HG03469 (cell line): ENCODE measurements around the gene RALGPS1.

ENCODE experiments used
- ATAC-seq: cut with Tn5 transposase; IDR thresholded peaks from one replicate; pipeline ENCODE4 v1.9.1; 2021; ENCODE audit warnings: mild to moderate bottlenecking, moderate library complexity, moderate number of reproducible peaks; ENCODE audit not compliant: unreplicated experiment

Gene RALGPS1

GRCh38 chr9:127049581-127049980 is 135.0 kb downstream of the RALGPS1 start:
- ATAC-seq: no peak

- ATAC-seq: no peak
Measured at GRCh38 chr9:127050152-127050551, 135.6 kb downstream of the RALGPS1 start.

- no peak for ATAC-seq
Measured at GRCh38 chr9:127050591-127051001, 136.0 kb downstream of the RALGPS1 start.

DNA sequence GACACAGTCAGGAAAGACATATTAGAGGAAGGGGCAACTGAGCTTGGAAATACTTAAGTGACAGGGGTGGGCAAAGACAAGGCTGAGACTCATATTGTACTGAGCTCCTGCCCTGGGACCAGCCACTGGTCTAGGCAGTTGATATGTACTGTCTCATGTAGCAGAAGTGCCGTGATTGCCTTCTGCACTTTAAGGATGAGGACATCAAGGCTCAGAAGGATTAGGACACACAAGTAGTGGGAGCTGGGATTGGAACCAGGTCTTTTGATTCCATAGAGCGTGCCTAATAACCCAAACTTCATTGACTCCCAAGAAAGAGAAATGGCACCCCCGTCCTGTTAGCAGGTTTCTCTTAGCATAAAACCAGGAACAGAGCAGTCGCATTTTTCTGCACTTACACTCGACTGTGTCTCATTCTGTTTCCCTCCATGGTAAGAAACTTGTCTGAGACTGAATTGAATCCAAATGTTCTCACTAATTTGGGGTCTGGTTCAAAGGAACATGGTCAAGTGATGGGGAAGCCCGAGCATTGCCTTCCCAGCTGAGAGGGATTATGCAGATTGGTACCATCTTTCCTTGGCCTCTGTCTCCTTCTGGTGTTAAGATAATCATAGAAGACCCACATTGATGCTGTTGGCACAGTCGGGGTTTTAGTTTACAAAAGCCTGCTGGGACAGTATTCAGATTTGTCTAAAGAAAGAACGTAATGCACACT is 137.5 kb downstream of the RALGPS1 start:
- no peak for ATAC-seq

DNA sequence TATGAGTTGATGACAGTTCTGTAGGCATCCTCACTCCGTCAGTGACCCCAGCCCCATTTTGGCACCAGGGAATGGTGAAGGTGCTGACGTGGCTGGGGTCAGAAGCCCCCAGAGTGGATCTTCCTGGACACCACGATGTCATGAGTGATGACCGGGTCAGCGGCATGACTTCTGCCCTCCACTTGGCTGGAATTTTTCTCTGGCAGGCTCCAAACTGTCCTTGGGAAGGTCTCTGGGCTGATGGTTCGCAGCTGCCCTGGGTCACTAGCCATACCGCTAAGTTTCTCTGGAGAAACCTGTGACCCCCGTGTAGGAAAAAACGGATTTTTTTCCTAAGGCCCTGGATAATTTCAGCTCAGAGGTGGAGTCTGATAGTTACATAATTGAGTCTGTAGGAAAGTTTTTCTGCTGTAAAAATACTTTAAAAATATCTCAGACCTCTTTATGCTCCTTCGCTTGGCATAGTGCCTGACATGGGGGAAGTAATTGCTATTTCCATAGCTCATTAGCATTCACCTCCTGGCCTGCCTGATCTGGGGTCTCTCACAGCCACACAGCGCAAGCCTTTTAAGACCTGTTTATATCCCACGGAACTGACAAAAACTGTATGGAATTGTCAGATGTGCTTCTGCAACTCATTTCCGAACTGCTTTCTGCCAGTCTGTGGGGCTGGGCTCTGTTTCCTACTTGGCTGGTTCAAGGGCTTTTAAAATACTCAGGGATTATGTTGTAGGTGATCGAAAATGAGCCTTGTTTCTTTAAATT is 138.7 kb downstream of the RALGPS1 start:
- ATAC-seq: no peak

DNA sequence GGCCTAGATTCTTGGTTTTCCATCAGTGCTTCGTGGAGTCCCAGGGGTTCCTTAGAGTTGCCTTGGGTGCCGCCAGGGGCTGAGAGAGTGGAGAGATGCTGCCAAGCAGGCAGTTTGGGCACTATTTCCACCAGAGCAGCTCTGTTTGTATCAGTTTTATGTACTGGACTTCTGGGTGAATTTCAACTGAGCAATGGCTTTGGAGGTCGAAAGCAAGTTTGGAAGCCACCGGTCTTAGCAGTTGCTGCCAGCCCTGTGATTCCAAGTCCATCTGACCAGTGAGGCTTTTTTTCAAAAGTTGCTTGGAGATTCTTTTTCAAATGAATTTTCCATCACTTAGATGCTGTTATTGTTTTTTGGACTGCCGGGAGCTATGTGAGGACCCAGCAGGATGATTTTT is 139.4 kb downstream of the RALGPS1 start:
- no peak for ATAC-seq

- ATAC-seq: no peak
Measured at GRCh38 chr9:127055745-127056402, 141.3 kb downstream of the RALGPS1 start.

GRCh38 chr9:127056446-127056845 is 141.9 kb downstream of the RALGPS1 start:
- no peak for ATAC-seq

GRCh38 chr9:127058011-127058644 is 143.5 kb downstream of the RALGPS1 start:
- ATAC-seq: no peak

DNA sequence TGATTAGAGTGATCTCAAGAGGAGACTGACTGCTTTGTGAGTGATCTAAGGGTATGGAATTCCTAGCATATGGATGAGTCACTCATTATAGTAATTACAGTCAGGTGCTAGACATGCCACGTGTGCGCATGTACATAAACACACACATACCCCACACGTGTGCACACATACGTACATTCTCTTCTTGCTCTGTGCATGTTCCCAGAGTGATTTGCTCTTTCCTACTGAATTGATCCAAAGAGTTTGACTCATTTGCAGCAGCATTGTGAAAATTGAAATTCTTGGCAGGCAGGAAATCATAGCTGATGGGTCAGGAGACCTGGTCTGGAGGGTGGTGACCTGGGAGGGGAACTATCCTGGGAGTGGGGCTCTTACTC is 144.1 kb downstream of the RALGPS1 start:
- ATAC-seq: no peak

DNA sequence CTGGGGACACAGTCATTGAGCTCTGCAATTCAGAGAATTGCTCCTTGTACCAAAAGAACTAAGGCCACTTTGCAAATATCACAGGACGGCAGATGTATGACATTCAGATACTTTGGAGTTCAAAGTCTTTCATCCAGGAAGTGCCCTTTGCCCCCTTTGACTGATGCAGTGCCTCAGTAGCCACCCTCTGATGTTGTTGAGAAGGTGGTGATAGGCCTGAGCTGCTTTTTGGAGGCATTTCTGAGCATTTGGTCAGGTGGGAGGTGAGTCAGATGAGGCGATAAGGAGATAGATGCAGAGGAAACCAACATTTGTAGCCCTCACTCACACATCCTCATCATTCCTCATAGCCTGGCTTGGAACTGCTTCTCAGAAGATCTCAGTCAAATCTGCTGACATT is 144.4 kb downstream of the RALGPS1 start:
- ATAC-seq: no peak

DNA sequence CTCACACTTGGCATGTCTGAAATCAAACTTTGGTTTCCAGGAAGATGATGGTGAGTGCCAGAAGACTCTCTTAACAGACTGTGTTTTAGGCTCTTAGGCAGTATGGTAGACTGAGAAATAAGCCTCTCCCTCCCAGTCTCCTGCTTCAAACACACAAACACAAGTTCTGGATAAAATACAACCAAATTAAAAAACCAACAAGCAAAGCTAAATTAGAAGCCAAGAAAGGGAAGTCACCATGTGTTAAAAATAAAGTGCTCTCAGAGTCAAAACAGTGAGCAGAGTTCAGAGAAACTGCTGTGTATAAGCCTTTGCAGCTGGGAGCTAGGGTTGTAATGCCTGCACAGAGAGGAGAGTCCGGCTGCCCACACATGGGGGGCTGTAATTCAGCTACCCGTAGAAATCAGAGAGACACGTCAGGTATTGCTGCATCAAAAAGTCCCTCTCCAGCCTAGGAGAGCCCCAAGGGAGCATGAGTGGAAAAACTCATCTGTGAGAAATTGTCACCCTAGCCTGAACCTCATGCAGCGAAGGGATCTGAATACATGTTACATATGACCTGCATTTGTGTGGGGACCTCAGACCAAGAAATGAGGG is 145.3 kb downstream of the RALGPS1 start:
- ATAC-seq: no peak

DNA sequence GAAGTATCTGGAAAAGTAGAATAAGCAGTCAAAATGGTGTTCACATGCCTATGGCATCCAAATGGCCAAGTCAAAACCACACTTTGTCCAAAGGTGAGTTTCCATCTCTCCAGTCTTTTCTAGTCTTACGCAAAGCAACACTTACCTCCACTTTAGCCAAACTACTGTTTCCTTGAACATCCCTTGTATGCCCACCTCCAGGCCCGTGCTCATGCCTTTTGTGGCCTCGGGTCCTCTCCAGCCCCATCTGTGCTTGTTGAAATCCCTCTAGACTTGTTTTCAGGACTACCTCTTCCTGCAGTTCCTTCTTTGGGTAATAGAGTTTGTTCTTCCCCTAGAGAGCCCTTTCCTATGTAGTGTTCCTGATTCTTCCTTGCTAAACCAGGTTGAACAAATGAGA is 146.8 kb downstream of the RALGPS1 start:
- no peak for ATAC-seq

GRCh38 chr9:127064335-127064734 is 149.8 kb downstream of the RALGPS1 start:
- no peak for ATAC-seq

DNA sequence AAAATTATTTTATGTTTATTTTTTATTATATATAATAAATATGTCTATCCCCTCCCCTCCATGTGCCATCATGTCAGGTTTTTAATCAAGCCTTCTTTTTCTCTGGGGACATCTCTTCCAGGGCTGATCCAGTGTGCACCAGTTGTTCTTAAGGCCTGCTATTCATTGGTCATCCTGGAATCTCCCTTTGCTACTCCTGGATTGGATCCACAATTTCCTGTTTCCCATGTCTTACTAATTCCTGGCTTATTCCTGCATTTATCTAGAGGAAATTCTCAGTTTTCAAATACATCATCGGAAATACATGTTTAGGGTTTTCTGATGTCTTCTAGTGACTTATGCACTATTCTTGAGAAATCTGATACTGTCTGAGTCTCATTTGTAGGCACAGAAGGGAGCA is 151.0 kb downstream of the RALGPS1 start:
- no peak for ATAC-seq

DNA sequence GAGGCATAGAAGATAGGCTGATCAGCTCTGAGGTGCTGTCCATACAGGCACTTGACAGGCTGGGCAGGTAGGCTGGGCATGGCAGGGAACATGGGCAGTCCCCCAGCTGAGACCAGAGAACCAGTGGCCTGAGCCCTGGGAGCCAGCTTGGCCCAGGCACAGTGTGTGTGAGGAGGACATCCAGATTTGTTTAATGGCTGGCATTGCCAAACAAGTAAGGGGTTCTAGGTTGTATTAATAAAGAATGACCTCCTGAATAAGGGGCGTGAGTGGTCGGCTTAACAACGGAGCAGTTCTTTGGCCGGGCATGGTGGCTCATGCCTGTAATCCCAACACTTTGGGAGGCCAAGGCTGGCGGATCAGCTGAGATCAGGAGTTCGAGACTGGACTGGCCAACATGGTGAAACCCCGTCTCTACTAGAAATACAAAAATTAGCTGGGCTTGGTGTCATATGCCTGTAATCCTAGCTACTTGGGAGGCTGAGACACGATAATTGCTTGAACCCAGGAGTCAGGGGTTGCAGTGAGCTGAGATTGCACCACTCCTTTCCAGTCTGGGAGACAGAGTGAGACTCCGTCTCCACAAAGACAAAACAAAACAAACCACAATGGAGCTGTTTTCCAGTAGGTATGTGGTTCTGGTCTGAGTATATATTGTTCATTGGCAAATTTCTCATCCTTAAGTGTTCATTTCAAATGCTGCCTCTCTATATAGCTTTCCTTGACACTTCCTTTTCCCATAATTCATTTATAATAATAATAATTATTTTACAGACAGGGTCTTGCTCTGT is 151.7 kb downstream of the RALGPS1 start:
- no peak for ATAC-seq

GRCh38 chr9:127066851-127067136 is 152.2 kb downstream of the RALGPS1 start:
- ATAC-seq: no peak

DNA sequence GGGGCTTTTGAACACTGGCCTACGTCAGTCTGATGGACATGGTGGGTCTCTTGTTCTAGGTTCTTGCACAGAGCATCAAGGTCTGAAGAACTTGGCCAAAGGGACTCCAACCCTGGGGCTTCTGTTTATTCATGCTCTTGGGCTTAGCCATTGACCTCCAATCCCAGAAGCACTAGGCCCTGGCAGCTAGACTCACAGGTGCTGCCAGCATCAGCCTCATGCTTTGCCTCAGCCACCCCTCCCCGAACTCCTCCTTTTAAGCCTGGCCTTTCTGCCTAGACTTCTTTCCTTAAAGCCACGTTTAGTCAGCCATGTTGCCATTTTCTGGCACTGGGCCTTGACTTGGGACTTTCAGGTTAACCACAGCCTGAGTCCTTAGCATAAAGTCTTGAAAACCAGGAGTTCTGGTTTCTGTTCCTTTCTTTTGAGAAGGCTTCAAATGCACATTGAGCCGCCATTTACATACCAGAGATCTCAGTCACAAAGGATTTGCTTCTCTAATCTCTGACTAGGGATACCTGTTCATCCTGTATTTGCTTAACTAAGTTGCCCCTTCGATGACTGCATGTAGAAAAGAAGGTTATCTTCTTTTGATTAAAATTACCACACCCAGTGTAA is 153.1 kb downstream of the RALGPS1 start:
- no peak for ATAC-seq

- no peak for ATAC-seq
Measured at GRCh38 chr9:127074561-127075548, 160.3 kb downstream of the RALGPS1 start.
